GM18526 (cell line): Measurements from ENCODE around the gene PHLDB2.

Source experiments
- POLR2A ChIP-seq: IDR thresholded peaks from 3 replicates; pipeline ENCODE4 v1.6.1; 2011; ENCODE audit not compliant: insufficient read length; ENCODE audit errors: extremely low read depth

Gene PHLDB2

GRCh38 chr3:111952086-111952485 lies 93.0 kb downstream of the PHLDB2 start:
- no peak for TF ChIP-seq POLR2A

DNA sequence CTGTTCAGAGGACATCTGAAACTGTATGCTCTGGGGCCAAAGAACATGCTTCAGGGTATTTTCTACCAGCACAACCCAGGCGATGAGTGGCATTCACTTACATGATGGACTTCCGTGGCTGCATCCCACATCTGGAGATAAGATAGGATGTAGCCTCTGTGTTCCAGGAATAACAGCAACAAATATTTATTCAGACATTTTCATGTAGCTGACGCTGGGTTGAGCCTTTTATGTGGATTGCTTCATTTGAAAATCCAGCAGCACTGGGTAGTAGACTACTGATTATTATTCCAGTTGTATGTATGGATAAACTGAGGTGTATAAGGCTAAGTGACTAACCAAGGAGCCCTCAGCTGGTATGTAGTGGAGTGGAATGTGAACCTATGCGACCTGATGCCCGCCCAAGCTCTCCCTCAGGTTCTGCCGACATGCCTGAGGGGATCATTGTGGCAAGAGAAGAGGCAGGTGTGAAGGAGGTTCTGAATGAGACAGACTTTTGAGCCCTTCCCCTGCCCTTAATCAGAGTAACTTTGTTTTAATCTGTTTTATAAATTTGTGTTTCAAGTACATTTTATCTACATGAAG lies 93.9 kb downstream of the PHLDB2 start:
- no peak for TF ChIP-seq POLR2A

- no peak for TF ChIP-seq POLR2A
Measured at GRCh38 chr3:111954228-111954990, 95.3 kb downstream of the PHLDB2 start.

DNA sequence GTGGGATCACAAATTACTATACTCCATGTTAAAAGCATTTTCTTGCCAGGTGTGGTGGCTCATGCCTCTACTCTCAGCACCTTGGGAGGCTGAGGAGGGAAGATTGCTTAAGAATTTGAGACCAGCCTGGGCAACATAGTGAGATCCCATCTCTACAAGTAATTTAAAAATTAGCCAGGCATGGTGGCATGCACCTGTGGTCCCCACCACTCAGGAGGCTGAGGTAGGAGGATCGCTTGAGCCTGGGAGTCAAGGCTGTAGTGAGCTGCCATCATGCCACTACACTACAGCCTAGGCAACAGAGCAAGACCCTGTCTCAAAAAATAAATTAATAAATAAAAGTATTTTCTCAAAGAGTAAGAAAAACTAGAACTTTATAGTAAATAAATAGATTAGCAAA lies 96.8 kb downstream of the PHLDB2 start:
- TF ChIP-seq POLR2A = no peak

DNA sequence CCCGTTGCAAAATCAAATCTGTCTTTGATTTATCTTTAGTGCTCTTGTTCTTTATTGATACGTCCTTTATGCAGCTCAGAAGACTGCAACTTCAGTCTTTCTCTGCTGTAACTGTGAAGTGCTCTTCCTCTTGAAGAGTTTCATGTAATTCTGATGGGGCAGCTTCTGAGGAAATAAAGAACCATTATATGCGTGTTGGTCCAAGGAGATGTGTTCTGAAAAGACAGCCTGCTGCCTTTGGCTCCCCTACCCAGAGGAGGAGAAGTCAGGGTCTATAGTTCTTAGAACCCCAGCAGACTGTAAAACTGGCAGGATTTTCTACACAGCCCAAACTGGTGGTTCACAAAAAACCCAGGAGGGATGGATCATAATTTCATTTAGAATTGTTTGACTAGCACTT lies 97.4 kb downstream of the PHLDB2 start:
- TF ChIP-seq POLR2A = no peak

DNA sequence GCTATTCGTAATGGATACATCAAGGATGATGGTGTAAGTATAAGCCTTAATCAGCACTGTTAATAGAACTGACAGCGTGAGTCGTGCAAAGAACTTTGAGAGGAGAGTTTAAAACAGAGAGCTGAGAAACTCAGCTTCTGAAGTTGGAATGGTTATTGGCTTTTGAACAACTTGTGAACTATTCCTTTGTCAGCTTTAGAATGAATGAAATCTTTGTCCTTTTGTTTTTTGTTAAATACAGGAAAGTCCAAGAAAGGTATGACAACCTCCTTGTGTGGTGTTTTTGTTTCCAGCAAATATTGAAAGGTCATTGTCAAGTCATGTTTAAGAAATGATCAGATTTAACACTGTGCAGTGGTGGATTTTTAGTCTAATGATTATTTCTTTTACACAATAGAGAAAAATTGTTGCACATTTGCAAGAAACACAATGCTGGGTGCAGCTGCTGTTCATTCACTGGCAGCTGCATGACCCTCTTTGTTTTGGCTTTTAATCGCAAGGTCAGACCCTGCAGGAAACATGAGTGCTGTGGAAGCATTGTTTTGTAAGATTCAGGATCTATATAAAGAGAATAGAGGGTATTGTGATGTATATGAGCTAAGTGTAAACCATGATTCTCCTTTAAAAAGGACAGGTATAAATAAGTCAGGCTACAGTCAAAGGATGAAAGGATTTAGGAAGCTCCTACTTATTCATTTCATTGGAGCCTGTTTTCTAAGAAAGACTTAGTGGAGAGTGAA lies 98.1 kb downstream of the PHLDB2 start:
- TF ChIP-seq POLR2A = no peak

DNA sequence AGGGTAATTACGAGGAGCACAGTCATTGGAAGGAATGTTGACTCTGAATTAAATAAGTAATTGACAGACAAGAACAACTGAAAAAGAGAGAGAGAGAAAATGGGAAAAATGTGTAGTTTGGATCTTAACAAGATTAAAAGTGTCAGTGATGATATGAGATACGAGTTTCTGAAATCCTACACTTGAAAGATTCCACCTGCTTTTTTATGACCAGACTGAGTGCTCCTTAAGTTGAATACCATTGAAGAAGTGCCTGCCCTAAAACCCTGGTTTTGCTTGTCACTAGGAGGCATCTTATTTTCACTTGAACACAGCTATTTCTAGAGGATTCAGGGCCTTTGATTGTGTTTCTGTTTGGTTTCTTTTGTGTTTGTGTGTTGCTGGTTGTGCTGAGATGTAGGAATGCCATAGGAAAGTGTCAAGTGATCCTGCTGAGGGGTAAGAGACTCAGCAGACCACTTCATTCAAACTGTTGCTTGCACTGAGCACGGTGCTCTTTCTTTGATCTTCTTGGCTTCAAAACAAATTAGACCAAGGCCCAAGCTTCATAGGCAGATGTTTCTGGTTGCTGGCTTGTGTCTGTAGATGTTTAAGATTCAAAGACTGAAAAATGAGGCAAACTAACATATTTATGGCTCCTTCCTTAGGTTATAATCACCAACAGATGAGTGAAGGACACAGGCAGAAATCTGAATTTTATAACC lies 102.5 kb downstream of the PHLDB2 start:
- no peak for TF ChIP-seq POLR2A

DNA sequence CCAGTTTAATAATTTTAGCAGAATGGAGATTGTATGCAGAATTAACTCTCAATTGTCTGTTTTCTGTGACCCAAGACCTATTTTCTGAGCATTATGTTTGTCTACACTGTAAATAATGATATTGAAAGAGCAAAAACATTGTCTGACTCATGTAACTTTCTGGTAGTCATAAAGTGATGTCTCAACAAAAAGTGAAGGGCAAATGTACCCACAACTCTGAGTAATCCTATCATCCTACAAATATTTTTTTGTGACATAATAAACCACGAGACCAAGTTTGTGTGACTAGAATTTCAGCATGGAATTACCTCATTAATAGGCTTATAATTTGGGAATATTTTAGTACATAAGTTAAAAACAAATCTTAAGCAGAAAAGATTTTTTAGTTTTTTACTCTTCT lies 104.4 kb downstream of the PHLDB2 start:
- no peak for TF ChIP-seq POLR2A

- TF ChIP-seq POLR2A = no peak
Measured at GRCh38 chr3:111965484-111965883, 106.4 kb downstream of the PHLDB2 start.

- TF ChIP-seq POLR2A = no peak
Measured at GRCh38 chr3:111967068-111967467, 108.0 kb downstream of the PHLDB2 start.

DNA sequence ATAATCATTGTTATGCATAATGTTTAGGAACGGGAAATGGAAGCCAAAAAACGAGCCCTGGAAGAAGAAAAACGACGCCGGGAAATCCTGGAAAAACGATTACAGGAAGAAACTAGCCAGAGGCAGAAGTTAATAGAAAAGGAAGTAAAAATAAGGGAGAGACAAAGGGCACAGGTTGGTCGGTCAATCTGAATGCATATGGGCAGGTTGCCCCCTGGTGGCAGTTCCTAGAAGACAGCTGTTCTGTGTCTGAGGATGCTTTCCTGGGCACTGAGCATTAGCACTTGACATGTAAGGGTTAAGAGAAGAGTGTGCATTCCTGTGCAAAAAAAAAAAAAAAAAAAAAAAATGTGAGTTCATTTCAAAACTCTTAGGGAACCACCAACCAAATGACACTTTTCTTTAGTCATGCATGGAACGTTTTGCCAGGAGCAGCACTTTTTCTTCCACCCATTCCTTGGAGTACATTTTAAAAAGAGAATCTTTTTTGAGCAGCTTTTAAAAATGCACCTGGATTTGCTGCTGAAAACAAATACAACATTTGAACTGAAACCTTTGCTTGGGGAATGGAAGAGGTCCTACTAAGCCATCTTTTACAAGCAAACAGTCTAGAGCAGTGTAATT lies 108.7 kb downstream of the PHLDB2 start:
- no peak for TF ChIP-seq POLR2A

GRCh38 chr3:111968319-111969054 lies 109.4 kb downstream of the PHLDB2 start:
- TF ChIP-seq POLR2A = no peak

GRCh38 chr3:111970376-111970775 lies 111.3 kb downstream of the PHLDB2 start:
- TF ChIP-seq POLR2A = no peak

DNA sequence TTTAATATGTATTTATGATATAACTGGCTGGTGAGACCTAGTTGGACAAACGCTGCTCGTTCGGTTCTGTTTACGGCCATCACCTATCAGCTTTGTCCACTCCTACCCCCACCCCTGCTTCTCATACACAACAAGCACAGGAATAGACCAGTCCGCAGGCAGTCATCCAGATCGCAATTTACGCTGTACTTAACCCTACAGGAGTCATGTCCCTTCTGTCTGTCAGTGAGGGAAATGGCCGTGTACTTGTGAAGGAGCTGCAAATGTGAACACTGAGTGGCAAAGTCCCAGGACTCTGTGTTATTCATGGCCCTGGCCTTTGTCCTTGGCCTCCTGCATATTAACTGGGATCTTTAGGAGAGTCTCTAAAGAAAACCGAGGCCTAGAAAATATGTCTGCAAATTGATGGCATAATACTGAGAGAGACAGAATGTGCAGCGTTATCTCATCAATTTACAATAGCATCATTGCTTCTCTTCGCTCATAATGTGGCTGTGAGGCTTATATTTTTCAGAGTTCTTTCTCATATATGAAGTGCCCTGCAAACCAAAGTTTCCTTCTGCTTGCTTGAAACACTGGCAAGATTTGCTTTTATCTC lies 112.6 kb downstream of the PHLDB2 start:
- no peak for TF ChIP-seq POLR2A
